Daoy (cell line): ENCODE data around the gene YIPF7. TPM values are rescaled to one million over a fixed set of nuclear protein-coding genes. Genes with fewer than 3 reads are reported as not detected.

Source experiments
- DNase-seq: peaks from one replicate; pipeline ENCODE4 v3.0.0-alpha.2; 2015; ENCODE audit warnings: low read depth
- total RNA-seq: library from RNA; depleted of rRNA; stranded (reverse); fragments of >200 nt; shearing (Covaris generic); gene quantifications from 2 replicates; pipeline ENCODE4 v1.2.3, GENCODE V29; 2014; rRNA removed

The YIPF7 gene
- total RNA-seq = not detected in 2 replicates

DNA sequence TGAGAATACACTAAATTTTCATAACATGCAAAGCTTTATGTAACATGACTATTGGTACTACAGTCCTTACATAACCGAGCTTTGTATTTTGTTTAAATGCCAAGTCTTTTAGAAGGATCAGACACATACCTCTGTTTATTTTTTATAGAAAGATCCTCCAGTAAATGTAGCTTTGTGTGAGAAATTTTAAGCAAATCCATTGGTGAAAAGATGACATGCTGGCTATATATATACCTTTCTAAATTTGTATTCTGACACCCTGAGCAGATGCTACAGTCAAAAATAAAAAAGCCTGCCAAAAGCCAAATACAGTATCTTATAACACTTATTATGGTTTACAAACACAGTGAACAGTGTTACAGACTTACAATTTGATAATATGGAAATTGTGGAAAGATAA lies at the start of gene YIPF7:
TSS of gene YIPF7 (minus strand) at position 201 of the 400 bp plus-strand sequence. CDS start 1,525 bp downstream, outside the sequence.
- DNase-seq = no peak

DNA sequence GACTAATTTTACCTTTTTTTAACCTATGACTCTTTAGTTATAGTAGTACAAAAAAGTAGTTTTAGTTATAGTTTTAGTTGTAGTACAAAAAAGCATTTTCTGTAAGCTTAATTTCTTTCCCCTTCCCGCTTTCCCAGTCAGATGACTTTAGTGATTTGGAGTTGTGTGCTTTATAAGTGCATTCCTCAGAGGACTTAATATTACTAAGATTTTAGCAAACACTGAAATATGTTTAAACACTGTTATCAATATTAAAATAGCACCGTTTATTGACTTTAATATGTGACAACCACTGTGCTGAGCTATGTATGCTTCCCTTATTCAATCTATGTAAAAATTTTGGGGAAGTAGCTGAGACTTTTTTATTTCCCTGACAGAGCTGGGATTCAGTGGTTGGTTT lies 49.6 kb upstream of the YIPF7 start:
- DNase-seq = no peak

DNA sequence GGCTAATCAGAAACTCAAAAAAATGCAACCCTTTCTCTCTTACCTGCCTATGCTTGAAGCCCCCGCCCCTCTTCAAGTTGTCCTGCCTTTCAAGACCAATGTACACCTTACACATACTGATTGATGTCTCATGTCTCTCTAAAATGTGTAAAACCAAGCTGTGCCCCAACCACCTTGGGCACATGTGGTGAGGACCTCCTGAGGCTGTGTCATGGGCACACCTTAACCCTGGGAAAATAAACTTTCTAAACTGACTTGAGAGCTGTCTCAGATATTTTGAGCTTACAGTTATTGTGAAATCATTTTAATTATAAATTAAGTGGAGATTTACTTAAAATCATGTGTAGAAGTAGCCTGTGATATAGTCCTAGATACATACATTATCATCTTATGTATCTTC lies 49.0 kb upstream of the YIPF7 start:
- no peak for DNase-seq

DNA sequence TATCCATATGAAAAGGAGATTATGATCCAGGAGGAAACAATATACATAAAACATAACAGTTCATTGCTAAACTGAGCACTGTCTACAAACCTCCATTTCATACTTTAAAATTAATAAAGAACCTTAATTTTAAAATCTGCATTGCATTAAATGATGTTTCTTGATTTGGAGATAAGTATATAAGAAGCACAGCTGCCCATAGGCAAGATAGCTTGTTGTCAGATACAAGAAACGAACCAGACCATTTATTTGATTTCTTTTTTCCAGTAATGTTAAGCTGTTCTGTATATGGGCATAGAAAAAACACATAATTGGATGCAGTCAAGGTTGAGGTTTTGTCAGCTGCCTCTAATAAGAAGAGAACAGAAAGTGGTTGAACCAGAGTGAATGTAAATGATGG lies 33.2 kb upstream of the YIPF7 start:
- no peak for DNase-seq

DNA sequence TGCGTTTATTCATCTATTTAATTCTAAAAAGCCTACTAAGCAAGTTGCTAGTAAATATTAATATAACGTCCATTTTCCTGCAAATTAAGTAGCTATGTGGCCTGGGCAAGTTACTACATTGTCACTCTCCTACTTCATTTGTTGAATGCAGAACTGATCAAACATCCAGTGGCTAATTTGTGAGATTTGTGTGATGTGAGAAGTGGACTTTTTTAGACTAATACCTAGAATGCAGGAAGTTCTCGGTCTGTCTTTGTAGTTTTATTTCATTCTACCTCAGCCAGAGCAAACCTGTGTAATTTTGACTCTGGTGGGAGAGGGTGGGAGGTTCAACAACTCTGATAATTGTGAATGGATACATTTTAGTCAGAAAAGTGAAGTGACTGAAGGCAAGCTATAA lies 27.6 kb upstream of the YIPF7 start:
- no peak for DNase-seq

DNA sequence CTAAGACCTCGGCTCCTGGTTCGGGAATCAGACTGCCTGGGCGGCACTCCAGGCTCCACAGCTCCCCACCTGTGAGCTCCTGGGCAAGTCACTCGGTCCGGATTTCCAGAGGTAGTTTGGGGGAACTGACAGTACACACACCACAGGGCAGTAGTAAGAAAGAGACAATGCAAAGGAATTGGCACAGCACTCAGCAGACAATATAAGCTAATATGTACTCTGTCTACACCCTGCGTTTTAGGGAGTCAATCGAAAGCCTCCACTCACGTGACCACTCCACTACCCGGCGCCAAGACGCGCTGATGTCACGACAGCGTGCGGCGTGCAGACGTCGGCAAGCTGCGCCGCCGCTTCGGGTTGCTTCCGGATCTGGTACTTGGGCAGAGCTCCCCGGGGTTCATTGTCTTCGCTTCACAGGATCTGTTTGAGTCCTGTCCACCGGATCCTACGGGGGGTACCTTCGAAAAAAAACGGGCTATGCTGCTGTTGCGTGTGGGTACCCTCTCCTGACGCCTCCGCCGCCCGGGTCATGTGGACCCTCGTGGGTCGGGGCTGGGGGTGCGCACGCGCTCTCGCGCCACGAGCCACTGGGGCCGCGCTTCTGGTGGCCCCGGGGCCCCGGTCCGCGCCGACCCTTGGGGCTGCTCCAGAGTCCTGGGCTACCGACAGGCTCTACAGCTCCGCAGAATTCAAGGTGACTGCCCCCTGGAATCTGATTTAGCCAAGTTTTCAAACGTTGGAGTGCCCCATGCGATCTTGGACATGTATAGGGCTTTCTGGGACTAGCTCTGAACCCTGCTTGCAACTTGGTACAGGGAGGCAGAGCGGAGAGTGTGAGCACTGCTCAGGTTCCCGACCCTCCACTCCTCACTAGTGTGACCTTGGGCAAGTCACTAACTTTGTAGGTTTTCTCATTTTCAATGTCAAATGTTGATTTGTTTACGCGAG lies 26.9 kb upstream of the YIPF7 start, which contains the start of gene GUF1:
TSS of gene GUF1 (plus strand) at position 327 of the 948 bp plus-strand sequence. CDS start at position 530, 203 bp downstream.
- peak; percentile 94 for DNase-seq

DNA sequence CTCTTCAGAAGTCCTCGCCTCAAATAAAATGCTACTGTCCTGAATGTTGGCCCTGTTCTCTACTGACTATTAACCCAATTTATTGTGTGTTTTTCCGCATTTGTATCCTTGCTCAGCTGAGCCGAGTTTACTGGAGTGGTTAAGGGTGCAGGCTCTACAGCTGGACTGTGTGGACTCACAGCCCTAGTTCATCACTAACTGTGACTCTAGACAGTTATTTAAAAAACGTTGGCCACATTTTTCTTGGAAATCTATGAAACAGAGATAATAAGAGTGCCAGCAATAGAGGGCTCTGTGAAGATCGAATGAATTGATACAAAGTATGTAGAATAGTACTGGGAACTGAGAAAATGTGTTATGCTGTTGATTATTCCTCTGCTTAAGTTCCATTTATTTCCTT lies 23.9 kb upstream of the YIPF7 start:
- DNase-seq = no peak

DNA sequence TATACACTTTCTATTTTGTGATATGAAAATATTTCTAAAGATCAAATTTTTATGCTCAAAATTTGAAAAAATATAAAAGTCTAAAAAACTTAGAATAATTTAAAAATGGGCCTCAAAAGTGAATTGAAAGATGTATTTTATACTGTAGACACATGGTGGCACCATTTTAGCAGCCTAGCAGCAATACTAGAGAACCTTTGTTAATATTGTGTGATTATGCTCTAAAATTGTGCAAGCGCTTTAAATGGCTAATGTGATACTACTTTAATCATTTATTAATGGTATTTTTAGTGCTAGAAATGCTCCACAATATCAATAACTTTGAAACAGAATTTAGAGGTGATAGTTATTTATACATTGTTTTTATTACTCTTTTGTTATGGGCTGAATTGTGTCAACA lies 23.0 kb upstream of the YIPF7 start:
- no peak for DNase-seq

DNA sequence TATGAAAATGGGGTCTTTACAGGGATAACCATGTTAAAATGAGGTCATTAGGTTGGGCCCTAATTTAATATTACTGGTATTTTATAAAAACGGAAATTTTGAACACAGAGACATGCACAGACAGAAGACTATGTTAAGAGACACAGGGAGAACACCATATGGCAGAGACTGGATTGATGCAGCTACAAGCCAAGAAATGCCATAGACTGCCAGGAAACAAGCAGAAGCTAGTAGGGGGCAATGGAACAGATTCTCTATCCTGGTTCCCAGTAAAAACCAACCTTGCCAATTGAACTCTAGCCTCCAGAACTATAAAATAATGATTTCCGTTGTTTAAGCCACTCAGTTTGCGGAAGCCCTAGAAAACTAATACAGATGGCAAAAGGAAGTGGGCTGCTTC lies 20.2 kb upstream of the YIPF7 start:
- no peak for DNase-seq

DNA sequence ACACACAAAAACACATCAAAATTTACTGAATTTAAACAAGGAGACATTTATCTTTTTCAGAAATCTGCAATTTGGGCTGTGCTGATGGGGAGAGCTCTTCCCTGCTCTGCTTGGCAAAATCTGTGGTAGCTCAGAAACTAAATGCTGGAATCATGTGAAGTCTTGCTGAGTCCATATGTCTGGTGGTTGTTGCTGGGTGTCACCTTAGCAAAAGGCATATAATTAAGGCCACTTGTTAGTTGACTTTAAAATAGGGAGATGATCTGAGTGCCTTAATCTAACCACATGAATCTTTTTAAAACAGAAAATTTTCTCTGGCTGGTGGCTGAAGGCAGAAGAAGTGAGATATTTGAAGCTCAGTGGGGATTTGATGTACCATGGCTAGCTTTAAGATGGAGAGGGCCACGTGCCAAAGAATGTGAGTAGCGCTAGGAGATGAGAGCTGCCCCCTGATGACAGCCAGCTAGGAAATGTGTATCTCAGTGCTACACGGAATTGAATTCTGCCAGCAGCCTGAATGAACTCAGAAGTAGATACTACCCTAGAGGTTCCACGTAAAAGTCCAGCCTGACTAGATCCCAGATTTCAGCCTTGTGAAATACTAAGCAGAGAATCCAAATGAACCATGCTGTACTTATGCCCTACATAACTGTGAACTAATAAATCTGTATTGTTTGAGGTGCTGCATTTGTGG lies 19.2 kb upstream of the YIPF7 start:
- DNase-seq = no peak

DNA sequence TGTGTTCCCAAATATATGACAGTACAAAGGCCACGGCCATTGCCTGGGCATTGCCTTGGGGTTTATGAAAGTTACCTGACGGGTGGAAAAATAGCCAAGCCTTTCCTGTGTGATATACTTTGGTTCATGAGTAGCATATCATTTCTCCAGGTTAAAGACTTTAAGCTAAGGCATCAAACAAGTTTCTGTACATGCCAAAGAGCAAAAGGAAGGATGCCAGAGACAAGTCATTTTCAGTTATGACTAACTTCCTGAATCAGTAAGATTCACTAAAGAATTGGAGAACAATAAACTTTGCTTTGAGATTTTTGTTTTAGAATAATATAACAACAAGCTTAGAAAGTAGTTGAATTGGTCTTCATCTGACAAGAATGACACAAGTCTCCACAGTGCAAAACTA lies 17.1 kb upstream of the YIPF7 start:
- DNase-seq = no peak

DNA sequence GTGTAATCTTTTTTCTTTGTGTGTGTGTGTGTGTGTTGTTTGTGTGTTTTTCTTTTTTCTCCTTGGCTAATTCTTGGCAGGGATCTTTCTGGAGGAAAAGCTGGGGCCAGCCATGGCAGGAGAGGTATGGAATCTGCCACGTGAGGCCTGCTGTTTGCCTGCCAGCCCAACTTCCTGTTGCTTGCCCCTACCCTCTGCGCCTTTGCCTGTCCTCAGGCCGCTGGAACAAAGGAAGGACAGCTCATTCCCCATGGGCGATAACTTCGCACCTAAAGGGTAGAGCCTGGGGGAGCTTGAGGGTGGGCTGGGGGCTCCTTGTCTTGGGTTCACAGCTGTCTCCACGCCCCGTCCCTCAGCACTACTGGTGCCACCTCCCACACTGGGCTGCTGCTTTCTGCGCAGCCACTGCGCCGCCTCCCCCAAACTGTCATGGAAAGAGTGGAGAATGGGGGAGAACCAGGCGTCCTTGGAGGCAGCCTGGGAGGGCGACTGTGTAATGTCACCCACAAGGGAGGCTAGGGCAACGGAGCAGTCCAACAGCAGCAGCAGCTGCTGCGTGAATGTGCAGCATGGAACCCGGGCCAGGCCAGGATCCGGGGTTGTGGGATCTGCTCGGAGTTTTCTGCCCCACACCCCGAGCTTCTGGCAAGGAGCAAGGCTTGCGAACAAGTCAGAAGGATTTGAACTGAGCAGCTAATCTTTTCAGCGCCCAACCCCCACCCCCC lies 12.3 kb upstream of the YIPF7 start:
- no peak for DNase-seq

DNA sequence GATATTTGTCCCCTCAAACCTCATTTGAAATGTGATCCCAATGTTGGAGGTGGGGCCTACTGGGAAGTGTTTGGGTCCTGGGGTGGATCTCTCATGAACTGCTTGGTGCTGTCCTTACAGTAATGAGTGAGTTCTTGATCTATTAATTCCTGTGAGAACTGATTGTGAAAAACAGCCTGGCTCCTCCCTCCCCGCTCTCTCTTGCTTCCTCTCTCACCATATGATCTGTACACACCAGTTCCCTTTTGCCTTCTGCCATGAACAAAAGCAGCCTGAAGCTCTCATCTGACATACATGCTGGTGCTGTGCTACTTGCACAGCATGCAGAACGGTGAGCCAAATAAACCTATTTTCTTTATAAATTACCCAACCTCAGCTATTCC lies 11.2 kb upstream of the YIPF7 start:
- no peak for DNase-seq

DNA sequence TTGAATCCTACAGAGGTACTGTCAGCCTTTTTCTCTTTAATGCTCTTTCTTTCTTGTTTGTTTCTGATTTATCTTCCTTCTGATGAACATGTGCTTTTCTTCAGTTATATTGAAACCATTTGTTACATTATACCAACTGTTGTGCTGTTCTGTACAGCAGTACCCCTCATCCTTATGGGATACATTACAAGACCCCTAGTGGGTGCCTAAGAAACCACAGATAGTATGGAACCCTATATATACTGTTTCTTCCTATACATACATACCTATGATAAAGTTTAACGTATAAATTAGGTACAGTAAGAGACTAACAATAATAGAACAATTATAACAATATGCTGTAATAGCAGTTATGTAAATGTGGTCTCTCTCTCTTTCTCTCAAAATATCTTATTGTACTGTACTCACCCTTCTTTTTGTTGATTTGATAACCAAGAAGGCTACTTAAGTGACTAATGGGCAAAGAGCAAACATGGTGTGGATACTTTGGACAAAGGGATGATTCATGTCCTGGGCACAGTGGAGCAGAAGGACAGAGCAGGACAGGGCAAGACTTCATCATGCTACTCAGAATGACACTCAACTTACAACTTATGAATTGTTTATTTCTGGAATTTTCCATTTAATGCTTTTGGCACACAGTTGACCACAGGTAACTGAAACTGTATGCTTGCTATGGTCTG lies 10.7 kb upstream of the YIPF7 start:
- no peak for DNase-seq

DNA sequence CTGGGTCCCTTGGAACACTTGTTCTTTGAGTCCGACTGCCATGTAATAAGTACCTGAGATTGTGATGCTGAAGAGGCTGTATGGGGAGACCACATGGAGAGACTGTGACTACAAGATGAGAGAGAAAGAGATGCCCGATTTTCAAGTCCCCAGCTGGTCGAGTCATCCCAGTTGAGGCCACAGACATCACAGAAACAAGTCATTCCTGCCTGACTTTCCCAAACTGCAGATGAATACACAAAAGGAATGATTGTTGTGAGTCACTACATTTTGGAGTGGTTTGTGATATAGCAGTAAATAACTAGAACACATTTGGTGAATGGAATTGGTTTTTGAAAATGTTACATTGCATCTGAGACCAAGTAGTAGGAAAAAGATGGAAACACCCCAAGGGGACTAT lies 9.0 kb upstream of the YIPF7 start:
- DNase-seq = no peak

DNA sequence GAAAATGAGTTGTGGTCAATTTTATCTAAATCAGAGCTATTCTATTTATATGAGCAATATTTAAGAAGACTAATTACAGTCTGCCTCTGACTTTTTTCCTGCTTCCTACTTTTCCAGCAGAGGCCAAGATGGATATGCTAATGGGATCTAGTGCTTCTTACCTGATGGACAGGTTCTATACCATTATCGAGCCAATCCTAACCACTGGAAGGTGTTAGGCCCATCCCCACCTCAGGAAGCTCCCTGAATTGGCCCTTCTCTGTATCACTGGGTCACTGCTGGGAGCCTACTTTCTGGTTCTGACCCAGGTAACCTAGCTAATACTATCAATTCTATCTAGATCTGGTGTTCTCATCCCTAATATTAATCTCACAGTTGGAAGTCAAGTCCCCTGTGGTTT lies 577 bp upstream of the YIPF7 start:
- DNase-seq = no peak

DNA sequence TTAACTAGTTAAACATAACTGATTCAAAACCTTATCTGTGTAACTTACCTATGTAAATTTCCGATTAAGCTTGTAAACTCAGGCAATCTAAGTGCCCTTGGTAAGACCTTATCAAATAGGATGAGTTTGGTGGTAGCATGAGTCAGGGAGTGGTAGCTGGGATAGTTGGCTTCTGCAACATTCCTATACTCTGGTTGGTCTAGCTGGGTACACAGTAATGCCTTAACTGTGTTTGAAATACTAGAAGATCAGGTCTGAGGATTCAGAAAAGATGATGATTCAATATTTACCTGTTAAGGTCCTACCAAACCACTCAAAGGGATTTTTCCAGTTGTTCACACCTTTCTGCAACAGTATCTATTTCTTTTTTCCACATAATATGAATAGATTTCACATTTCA lies 5.3 kb downstream of the YIPF7 start:
- no peak for DNase-seq

DNA sequence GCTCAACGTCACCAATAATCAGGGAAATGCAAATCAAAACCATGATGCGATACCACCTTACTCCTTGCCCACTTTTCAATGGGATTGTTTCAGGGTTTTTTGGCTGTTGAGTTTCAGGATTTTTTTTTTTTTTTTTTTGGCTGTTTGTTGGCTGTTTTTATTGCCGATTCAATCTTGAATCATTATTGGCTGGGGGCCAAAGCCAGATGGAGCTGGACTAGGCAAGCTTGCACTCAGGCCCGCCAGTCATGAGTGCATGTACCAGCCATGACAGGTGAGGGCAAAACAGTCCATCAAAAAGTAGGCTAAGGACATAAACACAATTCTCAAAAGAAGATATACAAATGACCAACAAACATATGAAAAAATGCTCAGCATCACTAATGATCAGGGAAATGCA lies 13.3 kb downstream of the YIPF7 start:
- DNase-seq = no peak

DNA sequence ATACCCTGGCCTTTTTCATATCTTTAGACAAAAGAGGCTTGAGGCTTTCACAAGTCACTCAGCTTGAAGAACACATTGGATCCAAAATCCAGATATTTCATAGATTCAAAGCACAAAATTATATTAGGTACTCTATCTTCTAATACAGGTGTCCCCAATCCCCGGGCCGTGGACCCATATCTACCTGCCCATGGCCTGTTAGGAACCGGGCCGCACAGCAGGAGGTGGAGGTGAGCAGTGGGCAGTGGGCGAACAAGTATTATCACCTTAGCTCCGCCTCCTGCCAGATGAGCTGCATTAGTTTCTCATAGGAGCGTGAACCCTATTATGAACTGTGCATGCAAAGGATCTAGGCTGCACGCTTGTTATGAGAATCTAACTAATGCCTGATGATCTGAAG lies 18.7 kb downstream of the YIPF7 start:
- DNase-seq = no peak

DNA sequence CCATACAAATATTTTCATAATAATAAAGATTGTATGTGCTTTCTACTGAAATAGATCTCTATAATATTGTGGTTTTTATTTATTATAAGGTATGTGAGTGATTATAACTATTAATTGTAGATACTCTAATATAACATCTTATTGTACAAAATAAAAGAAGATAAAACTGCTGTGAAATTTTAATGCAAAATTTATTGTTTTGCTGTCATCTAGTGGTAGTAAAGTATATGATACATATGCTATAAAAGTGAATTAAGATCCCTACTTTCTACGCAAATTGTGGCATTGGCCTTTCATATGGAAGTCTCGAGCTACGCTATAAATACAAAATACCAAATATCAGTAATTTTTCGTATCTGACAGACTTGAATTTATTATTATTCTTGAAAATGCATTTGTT lies 19.3 kb downstream of the YIPF7 start:
- DNase-seq = no peak

DNA sequence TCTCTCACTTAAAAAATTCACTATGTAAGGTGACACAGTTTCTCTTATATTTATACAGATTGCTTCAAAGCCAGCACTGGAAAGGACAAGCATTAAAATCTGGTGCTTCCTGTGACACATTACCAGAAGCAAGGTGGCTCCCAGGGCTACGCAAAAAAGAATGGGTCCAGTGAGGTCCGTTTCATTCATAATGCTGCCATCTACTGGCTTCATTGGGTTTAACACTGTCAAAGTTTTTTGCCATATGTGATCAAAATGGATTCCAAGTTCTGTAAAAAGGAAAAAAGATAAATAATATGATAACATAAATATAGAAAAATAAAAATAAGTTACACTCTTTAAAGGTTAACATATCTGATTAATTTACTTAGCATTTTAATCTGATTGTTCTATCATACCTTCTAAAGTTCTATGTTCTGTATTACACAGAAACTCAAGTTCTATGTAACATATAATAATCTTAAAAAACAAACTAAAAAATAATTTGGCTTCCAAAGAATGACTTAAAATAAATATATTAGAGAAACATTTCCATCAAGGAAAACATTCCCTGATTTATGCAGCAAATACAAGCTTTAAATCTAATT lies 22.1 kb downstream of the YIPF7 start:
- DNase-seq = peak; percentile 14
